GM23338 (cell line): Measurements from ENCODE around the gene LCN12. TPM values are rescaled to one million over a fixed set of nuclear protein-coding genes. Genes with fewer than 3 reads are reported as not detected.

Experiments used
- ATAC-seq: fragments of 200-7000 bp; cut with Tn5 transposase; 3 replicates; pipeline ENCODE4 v1.9.1; 2020
- DNase-seq: peaks from one replicate; pipeline ENCODE4 v3.0.0-alpha.2; 2015; ENCODE audit warnings: low spot score
- H2AFZ ChIP-seq: fragments of 200-600 bp; sonication (generic); 2 replicates; pipeline ENCODE4 v1.8.0; 2016; ENCODE audit warnings: antibody characterized with exemption, mild to moderate bottlenecking, moderate library complexity
- H3F3A ChIP-seq: fragments of 200-600 bp; sonication (generic); replicated peaks from 2 replicates; pipeline ENCODE4 v1.8.0; 2017; ENCODE audit warnings: antibody characterized with exemption, mixed run types, low read depth
- H3K27ac ChIP-seq: fragments of 200-600 bp; sonication (generic); 2 replicates; pipeline ENCODE4 v1.6.1; 2016; ENCODE audit warnings: low read depth
- H3K27me3 ChIP-seq: fragments of 200-600 bp; sonication (generic); 2 replicates; pipeline ENCODE4 v1.8.0; 2016; ENCODE audit warnings: mild to moderate bottlenecking, mixed run types, moderate library complexity; ENCODE audit not compliant: insufficient read depth
- H3K36me3 ChIP-seq: fragments of 200-600 bp; sonication (generic); 2 replicates; pipeline ENCODE4 v1.8.0; 2016; ENCODE audit warnings: mild to moderate bottlenecking; ENCODE audit not compliant: insufficient read depth
- H3K4me1 ChIP-seq: fragments of 200-600 bp; sonication (generic); 2 replicates; pipeline ENCODE4 v1.8.0; 2016; ENCODE audit warnings: mild to moderate bottlenecking, moderate library complexity; ENCODE audit not compliant: insufficient read depth
- H3K4me2 ChIP-seq: fragments of 200-600 bp; sonication (generic); 2 replicates; pipeline ENCODE4 v1.7.1; 2017; ENCODE audit warnings: mixed run types
- H3K4me3 ChIP-seq: fragments of 200-600 bp; sonication (generic); 2 replicates; pipeline ENCODE4 v1.6.1; 2016; ENCODE audit warnings: mixed run types
- H3K79me2 ChIP-seq: fragments of 200-600 bp; sonication (generic); replicated peaks from 2 replicates; pipeline ENCODE4 v1.8.0; 2017; ENCODE audit warnings: mild to moderate bottlenecking; ENCODE audit not compliant: insufficient read depth
- H3K9me2 ChIP-seq: fragments of 200-600 bp; sonication (generic); 2 replicates; pipeline ENCODE4 v1.8.0; 2017; ENCODE audit not compliant: insufficient read depth
- H4K20me1 ChIP-seq: fragments of 200-600 bp; sonication (generic); replicated peaks from 2 replicates; pipeline ENCODE4 v1.8.0; 2017; ENCODE audit warnings: mild to moderate bottlenecking; ENCODE audit not compliant: insufficient read depth
- H3K27ac Mint-ChIP-seq: 2 replicates; pipeline ENCODE4 v1.8.0; 2020; ENCODE audit warnings: inconsistent platforms, mild to moderate bottlenecking, moderate library complexity, mixed read lengths
- H3K27me3 Mint-ChIP-seq: 3 replicates; pipeline ENCODE4 v1.8.0; 2022; ENCODE audit warnings: low read depth, mild to moderate bottlenecking, moderate library complexity, mixed read lengths, inconsistent platforms; ENCODE audit not compliant: insufficient read depth, poor library complexity
- H3K36me3 Mint-ChIP-seq: 3 replicates; pipeline ENCODE4 v1.8.0; 2021; ENCODE audit warnings: low read depth, mild to moderate bottlenecking, inconsistent platforms, moderate library complexity, mixed read lengths
- H3K4me1 Mint-ChIP-seq: 3 replicates; pipeline ENCODE4 v1.8.0; 2020; ENCODE audit warnings: mild to moderate bottlenecking, inconsistent platforms, mixed read lengths
- H3K4me3 Mint-ChIP-seq: 3 replicates; pipeline ENCODE4 v1.8.0; 2021; ENCODE audit warnings: moderate library complexity, mild to moderate bottlenecking, inconsistent platforms, mixed read lengths
- H3K9me3 Mint-ChIP-seq: 3 replicates; pipeline ENCODE4 v1.8.0; 2020; ENCODE audit warnings: moderate library complexity, mild to moderate bottlenecking, inconsistent platforms, mixed read lengths
- CREB1 ChIP-seq: fragments of 250-450 bp; sonication (Bioruptor Pico); IDR thresholded peaks from 2 replicates; pipeline ENCODE4 v1.5.0; 2020; ENCODE audit warnings: low read depth, mild to moderate bottlenecking, moderate library complexity
- ETS1 ChIP-seq: IDR thresholded peaks from 2 replicates; pipeline ENCODE4 v1.6.1; 2016; ENCODE audit warnings: antibody characterized with exemption
- EZH2 ChIP-seq: fragments of 200-600 bp; sonication (generic); IDR thresholded peaks from one replicate; pipeline ENCODE4 v1.8.0; 2017; ENCODE audit warnings: antibody characterized with exemption, mild to moderate bottlenecking, low read depth; ENCODE audit not compliant: unreplicated experiment
- JUNB ChIP-seq: IDR thresholded peaks from one replicate; pipeline ENCODE4 v1.6.1; 2016; ENCODE audit warnings: antibody characterized with exemption; ENCODE audit not compliant: unreplicated experiment
- NANOG ChIP-seq: IDR thresholded peaks from 2 replicates; pipeline ENCODE4 v1.6.1; 2016; ENCODE audit warnings: antibody characterized with exemption, borderline replicate concordance
- POLR2AphosphoS5 ChIP-seq: IDR thresholded peaks from 2 replicates; pipeline ENCODE4 v1.6.1; 2016; ENCODE audit warnings: antibody characterized with exemption, low read depth
- REST ChIP-seq: IDR thresholded peaks from one replicate; pipeline ENCODE4 v1.6.1; 2018; ENCODE audit warnings: antibody characterized with exemption; ENCODE audit not compliant: unreplicated experiment
- STAT1 ChIP-seq: IDR thresholded peaks from one replicate; pipeline ENCODE4 v1.6.1; 2016; ENCODE audit warnings: antibody characterized with exemption; ENCODE audit not compliant: unreplicated experiment
- ZNF114 ChIP-seq: fragments of 250-450 bp; sonication (Bioruptor Pico); IDR thresholded peaks from 2 replicates; pipeline ENCODE4 v1.5.0; 2020; ENCODE audit warnings: mild to moderate bottlenecking, moderate library complexity
- ZNF331 ChIP-seq: fragments of 250-450 bp; sonication (Bioruptor Pico); IDR thresholded peaks from 2 replicates; pipeline ENCODE4 v1.5.0; 2020; ENCODE audit warnings: low read depth, mild to moderate bottlenecking, moderate library complexity
- polyA plus RNA-seq: library from polyadenylated mRNA; unstranded; fragments of >200 nt; fragmentation: Nextera tagmentation; extraction: Ambion mirVana; gene quantifications from 2 replicates; pipeline ENCODE4 v1.2.1, GENCODE V29; 2016
- total RNA-seq: library from RNA; depleted of rRNA; stranded (reverse); fragments of >200 nt; shearing (Covaris generic); gene quantifications from 2 replicates; pipeline ENCODE4 v1.2.3, GENCODE V29; 2014
- TF ChIP-seq, protein P1 (sequence below), 2 experiments: fragments of 200-600 bp in 1 of 2; sonication (generic) in 1 of 2; conservative IDR thresholded peaks; 2 replicates each; pipeline versions ENCODE4 v1.5.1 to v1.6.1; 2016 to 2017; ENCODE audit warnings: antibody characterized with exemption in 2 of 2, low read depth in 2 of 2, mild to moderate bottlenecking in 2 of 2, moderate library complexity in 1 of 2

The LCN12 gene
- total and polyA plus RNA-seq, 2 experiments from 2014 or later: 0.39 to 0.69 TPM

DNA sequence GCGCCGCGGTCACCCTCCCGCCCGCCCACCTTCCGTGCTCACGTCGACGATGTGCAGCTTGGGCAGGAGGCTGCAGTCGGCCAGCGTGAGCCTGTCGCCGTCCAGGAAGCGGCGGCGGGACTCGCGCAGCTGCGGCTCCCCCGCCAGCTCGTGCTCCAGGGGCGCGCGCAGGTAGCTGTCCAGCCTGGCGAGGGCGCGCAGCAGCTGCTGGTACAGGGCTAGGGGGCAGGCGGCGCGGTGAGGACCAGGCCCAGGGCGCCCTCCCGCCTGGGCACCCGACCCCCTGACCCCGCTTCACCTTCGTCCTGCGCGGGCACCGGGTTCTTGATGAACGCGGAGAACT is 42.8 kb downstream of the LCN12 start:
- peak overlapping the region; percentile 86 for H3K4me2 ChIP-seq
- peak overlapping the region; percentile 55 for H3K4me3 ChIP-seq
- peaks cover 50% of the 10 kb centered on the region for H3K27me3 ChIP-seq
- no peaks in the 10 kb centered on the region for H3K9me2 ChIP-seq
- peak; percentile 74 for DNase-seq
- TF ChIP-seq, protein P1, sequence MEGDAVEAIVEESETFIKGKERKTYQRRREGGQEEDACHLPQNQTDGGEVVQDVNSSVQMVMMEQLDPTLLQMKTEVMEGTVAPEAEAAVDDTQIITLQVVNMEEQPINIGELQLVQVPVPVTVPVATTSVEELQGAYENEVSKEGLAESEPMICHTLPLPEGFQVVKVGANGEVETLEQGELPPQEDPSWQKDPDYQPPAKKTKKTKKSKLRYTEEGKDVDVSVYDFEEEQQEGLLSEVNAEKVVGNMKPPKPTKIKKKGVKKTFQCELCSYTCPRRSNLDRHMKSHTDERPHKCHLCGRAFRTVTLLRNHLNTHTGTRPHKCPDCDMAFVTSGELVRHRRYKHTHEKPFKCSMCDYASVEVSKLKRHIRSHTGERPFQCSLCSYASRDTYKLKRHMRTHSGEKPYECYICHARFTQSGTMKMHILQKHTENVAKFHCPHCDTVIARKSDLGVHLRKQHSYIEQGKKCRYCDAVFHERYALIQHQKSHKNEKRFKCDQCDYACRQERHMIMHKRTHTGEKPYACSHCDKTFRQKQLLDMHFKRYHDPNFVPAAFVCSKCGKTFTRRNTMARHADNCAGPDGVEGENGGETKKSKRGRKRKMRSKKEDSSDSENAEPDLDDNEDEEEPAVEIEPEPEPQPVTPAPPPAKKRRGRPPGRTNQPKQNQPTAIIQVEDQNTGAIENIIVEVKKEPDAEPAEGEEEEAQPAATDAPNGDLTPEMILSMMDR (conservative IDR thresholded peaks at IDR 0.05; ENCODE audit: low read depth in 2 of 2): no peak
- peak; percentile 69 for TF ChIP-seq REST
- TF ChIP-seq NANOG: no peak
- no peak for TF ChIP-seq ETS1
- TF ChIP-seq POLR2AphosphoS5: peak; percentile 12; the same call in 1 of the 2 replicates
- TF ChIP-seq EZH2: no peak
- no peak for TF ChIP-seq CREB1 (CRISPR knock-in tag)
- TF ChIP-seq JUNB: no peak
- TF ChIP-seq STAT1: no peak
- Mint-ChIP-seq H3K36me3 (no peaks in the 10 kb centered on the region; the same call in 2 of the 3 replicates), H3K4me3 (peak overlapping the region; percentile 46; the same call in 2 of the 3 replicates), H3K27me3 (peaks cover 28% of the 10 kb centered on the region), H3K27ac (no peak overlapping the region), H3K9me3 (peaks cover 10% of the 10 kb centered on the region), H3K4me1 (peaks cover 3% of the 10 kb centered on the region)
- no peaks in the 10 kb centered on the region for H3K79me2 ChIP-seq
- no peak overlapping the region for H3K27ac ChIP-seq
- H4K20me1 ChIP-seq: no peaks in the 10 kb centered on the region
- H3K4me1 ChIP-seq: peaks cover 6% of the 10 kb centered on the region; the same call in 1 of the 2 replicates
- peak; percentile 31 for ATAC-seq
- no peaks in the 10 kb centered on the region for H3F3A ChIP-seq
- no peak overlapping the region for H2AFZ ChIP-seq
- H3K36me3 ChIP-seq: no peaks in the 10 kb centered on the region

DNA sequence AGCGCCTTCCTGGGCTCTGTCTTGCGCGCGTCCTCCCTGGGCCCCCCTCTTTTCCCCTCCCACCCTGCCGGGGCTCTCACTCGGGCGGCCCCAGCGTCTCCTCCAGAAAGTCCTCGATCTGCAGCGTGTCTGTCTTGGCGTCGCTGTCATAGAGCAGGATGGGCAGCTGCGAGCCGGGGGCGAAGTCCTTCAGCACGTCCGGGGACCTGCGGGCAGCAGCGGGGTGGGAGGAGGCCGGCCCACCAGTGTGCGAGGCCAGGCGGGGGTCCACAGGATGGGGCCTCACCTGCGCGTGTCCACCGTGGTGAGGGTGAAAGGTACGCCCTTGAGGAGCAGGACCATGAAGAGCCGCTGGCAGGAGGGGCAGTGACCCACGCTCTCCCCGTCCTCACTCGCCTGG is 43.3 kb downstream of the LCN12 start:
- no peaks in the 10 kb centered on the region for H3K9me2 ChIP-seq
- peaks cover 10% of the 10 kb centered on the region for H3K9me3 Mint-ChIP-seq
- H3F3A ChIP-seq: no peaks in the 10 kb centered on the region
- no peak overlapping the region for H3K27ac ChIP-seq
- H4K20me1 ChIP-seq: no peaks in the 10 kb centered on the region
- peaks cover 26% of the 10 kb centered on the region for H3K27me3 Mint-ChIP-seq
- DNase-seq (no peak), ATAC-seq (no peak)
- H3K36me3 ChIP-seq: no peaks in the 10 kb centered on the region
- TF ChIP-seq NANOG: no peak
- TF ChIP-seq REST: no peak
- no peak for TF ChIP-seq CREB1 (CRISPR knock-in tag)
- TF ChIP-seq ETS1: no peak
- TF ChIP-seq EZH2: no peak
- TF ChIP-seq ZNF331: no peak
- no peak for TF ChIP-seq ZNF114 (CRISPR knock-in tag)
- peak overlapping the region; percentile 86 for H3K4me2 ChIP-seq
- H2AFZ ChIP-seq: no peak overlapping the region
- H3K4me3 ChIP-seq: peak overlapping the region; percentile 55
- peaks cover 3% of the 10 kb centered on the region for H3K4me1 Mint-ChIP-seq
- H3K36me3 Mint-ChIP-seq: no peaks in the 10 kb centered on the region; the same call in 2 of the 3 replicates
- no peaks in the 10 kb centered on the region for H3K79me2 ChIP-seq
- peaks cover 6% of the 10 kb centered on the region; the same call in 1 of the 2 replicates for H3K4me1 ChIP-seq
- H3K27me3 ChIP-seq: peaks cover 49% of the 10 kb centered on the region
- no peak overlapping the region for H3K27ac Mint-ChIP-seq
- H3K4me3 Mint-ChIP-seq: no peak overlapping the region; the same call in 2 of the 3 replicates
